HEK293T (cell line): Measurements from ENCODE around the gene BOC.

Source experiments
- CTCF ChIA-PET: fragments of 350-600 bp; formaldehyde crosslinking; extraction: SDS; loops from one replicate; lab custom pipeline; 2021; ENCODE audit warnings: antibody characterized with exemption, inconsistent platforms; lab: Yijun Ruan, JAX
- POLR2A ChIA-PET: fragments of 350-600 bp; formaldehyde crosslinking; extraction: SDS; loops from one replicate; lab custom pipeline; 2020; ENCODE audit warnings: antibody characterized with exemption, inconsistent platforms; lab: Yijun Ruan, JAX
- DNase-seq: peaks from one replicate; pipeline ENCODE4 v3.0.0; 2012; ENCODE audit warnings: mixed read lengths; ENCODE audit errors: extremely low spot score
- ARNT ChIP-seq: fragments of 450-650 bp; IDR thresholded peaks from 2 replicates; pipeline ENCODE4 v1.6.1; 2017; ENCODE audit warnings: mild to moderate bottlenecking
- BHLHE40 ChIP-seq: fragments of 450-650 bp; IDR thresholded peaks from 2 replicates; pipeline ENCODE4 v1.6.1; 2016; ENCODE audit warnings: mild to moderate bottlenecking, moderate library complexity, borderline replicate concordance
- CTBP1 ChIP-seq: fragments of 450-650 bp; IDR thresholded peaks from 2 replicates; pipeline ENCODE4 v1.6.1; 2016; ENCODE audit warnings: borderline replicate concordance
- ELF4 ChIP-seq: fragments of 450-650 bp; IDR thresholded peaks from 2 replicates; pipeline ENCODE4 v1.6.1; 2017; ENCODE audit warnings: antibody characterized with exemption
- FOXA1 ChIP-seq: fragments of 450-650 bp; IDR thresholded peaks from 2 replicates; pipeline ENCODE4 v1.6.1; 2016; ENCODE audit warnings: mild to moderate bottlenecking
- FOXK2 ChIP-seq: fragments of 450-650 bp; IDR thresholded peaks from 2 replicates; pipeline ENCODE4 v1.6.1; 2016; ENCODE audit warnings: mild to moderate bottlenecking
- FOXM1 ChIP-seq: fragments of 450-650 bp; IDR thresholded peaks from 2 replicates; pipeline ENCODE4 v1.6.1; 2017; ENCODE audit warnings: mild to moderate bottlenecking, borderline replicate concordance
- HDGF ChIP-seq: fragments of 450-650 bp; IDR thresholded peaks from 2 replicates; pipeline ENCODE4 v1.6.1; 2017; ENCODE audit warnings: antibody characterized with exemption, borderline replicate concordance
- L3MBTL2 ChIP-seq: fragments of 450-650 bp; conservative IDR thresholded peaks from 2 replicates; pipeline ENCODE4 v1.6.1; 2016; ENCODE audit warnings: mild to moderate bottlenecking
- LEF1 ChIP-seq: fragments of 450-650 bp; IDR thresholded peaks from 2 replicates; pipeline ENCODE4 v1.6.1; 2017; ENCODE audit warnings: mild to moderate bottlenecking, borderline replicate concordance
- NFRKB ChIP-seq: fragments of 450-650 bp; IDR thresholded peaks from 2 replicates; pipeline ENCODE4 v1.6.1; 2016; ENCODE audit warnings: mild to moderate bottlenecking, moderate library complexity
- SP1 ChIP-seq: fragments of 450-650 bp; IDR thresholded peaks from 2 replicates; pipeline ENCODE4 v1.6.1; 2017
- SUZ12 ChIP-seq: fragments of 450-650 bp; IDR thresholded peaks from 2 replicates; pipeline ENCODE4 v1.6.1; 2016; ENCODE audit warnings: mild to moderate bottlenecking
- TARDBP ChIP-seq: fragments of 450-650 bp; IDR thresholded peaks from 2 replicates; pipeline ENCODE4 v1.6.1; 2016
- ZNF384 ChIP-seq: fragments of 450-650 bp; IDR thresholded peaks from 2 replicates; pipeline ENCODE4 v1.6.1; 2016
- TF ChIP-seq, protein P1 (sequence below): fragments of 450-650 bp; IDR thresholded peaks from 2 replicates; pipeline ENCODE4 v1.6.1; 2016

The BOC gene, protein sequence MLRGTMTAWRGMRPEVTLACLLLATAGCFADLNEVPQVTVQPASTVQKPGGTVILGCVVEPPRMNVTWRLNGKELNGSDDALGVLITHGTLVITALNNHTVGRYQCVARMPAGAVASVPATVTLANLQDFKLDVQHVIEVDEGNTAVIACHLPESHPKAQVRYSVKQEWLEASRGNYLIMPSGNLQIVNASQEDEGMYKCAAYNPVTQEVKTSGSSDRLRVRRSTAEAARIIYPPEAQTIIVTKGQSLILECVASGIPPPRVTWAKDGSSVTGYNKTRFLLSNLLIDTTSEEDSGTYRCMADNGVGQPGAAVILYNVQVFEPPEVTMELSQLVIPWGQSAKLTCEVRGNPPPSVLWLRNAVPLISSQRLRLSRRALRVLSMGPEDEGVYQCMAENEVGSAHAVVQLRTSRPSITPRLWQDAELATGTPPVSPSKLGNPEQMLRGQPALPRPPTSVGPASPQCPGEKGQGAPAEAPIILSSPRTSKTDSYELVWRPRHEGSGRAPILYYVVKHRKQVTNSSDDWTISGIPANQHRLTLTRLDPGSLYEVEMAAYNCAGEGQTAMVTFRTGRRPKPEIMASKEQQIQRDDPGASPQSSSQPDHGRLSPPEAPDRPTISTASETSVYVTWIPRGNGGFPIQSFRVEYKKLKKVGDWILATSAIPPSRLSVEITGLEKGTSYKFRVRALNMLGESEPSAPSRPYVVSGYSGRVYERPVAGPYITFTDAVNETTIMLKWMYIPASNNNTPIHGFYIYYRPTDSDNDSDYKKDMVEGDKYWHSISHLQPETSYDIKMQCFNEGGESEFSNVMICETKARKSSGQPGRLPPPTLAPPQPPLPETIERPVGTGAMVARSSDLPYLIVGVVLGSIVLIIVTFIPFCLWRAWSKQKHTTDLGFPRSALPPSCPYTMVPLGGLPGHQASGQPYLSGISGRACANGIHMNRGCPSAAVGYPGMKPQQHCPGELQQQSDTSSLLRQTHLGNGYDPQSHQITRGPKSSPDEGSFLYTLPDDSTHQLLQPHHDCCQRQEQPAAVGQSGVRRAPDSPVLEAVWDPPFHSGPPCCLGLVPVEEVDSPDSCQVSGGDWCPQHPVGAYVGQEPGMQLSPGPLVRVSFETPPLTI

DNA sequence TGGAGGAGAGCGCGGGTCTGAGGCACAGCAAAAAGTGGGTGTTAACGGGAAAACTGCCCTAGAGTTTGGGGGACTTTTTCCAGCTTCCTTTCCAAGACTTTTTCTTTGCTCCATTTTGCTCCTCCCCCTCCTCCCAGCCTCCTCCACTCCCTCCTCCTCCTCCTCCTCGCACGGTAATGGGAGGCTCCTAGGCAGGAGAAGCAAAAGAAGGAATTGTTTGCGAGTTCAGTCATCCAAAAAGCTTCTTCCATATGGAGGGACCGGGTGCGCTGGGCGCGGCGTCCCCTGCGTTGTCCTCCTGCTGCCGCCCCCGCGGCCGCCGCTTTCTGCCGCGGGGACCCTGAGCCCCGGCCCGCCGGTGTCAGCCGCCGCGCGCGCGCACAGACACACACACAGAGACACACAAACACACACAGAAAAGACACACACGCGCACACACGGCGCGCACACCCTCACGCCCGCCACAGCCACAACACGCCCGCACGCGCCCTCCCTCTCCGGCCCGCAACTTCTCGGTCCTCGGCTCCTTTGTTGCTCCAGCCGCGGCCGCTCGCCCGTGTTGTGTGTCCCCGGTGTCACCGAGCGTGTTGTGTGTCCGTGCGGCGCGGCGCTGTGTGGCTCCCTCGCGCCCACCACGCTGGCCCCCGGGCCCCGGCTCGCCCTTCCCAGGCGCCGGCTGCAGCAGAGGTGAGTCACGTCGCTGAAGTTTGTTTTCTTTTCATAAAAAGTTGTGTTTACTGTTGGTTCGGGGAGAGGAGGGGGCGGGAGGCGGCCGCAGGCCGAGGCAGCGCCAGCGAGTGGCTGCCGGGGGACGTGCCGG lies at the start of gene BOC:
Gene BOC, plus strand, starts transcription at position 228 of the 820 bp plus-strand sequence. CDS start 38,246 bp downstream, outside the sequence.
- DNase-seq, result peak; percentile 84
- ChIA-PET POLR2A (interaction anchor here (0.6 to 2.4 kb wide), 17 partner anchors 8 to 124 kb away, joined by 3 to 12 read pairs (median 3); no protein-coding TSS in a partner anchor), CTCF (interaction anchor here (1.2 to 1.5 kb wide), 2 partner anchors 76 to 153 kb away, joined by 3 to 4 read pairs; no protein-coding TSS in a partner anchor)
- TF ChIP-seq ARNT (0 out of 2 replicates have a peak, but pooled peaks have one; percentile 2), HDGF (0 out of 2 replicates have a peak, but pooled peaks have one; percentile 22), FOXA1 (no peak), L3MBTL2 (peak; percentile 92), NFRKB (no peak), ELF4 (no peak)

DNA sequence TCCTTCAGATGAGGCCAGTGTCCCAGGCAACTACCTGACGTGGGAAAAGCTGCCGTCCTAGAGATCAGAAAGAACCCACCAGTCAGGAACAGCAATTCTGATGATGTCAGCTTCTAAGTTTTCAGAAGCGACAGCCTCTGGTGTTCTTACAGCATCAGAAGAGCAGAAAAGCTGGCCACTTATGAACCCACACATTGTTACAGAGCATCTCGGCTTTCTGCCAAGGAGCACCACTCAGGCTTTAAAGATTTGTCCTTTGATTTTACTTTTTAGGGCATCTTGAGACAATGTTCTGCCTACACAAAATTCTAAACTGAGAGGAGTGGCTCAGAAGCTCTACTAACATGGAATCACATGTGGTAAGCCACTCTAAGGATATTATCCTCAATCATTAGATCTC lies 49.7 kb upstream of the BOC start:
- ChIA-PET POLR2A (no interaction called here), CTCF (interaction anchor here (1.0 kb wide), 1 partner anchor 10 kb away, joined by 4 read pairs; no protein-coding TSS in a partner anchor)
- no peak for TF ChIP-seq FOXK2
- TF ChIP-seq LEF1, result no peak
- TF ChIP-seq FOXM1, result no peak
- TF ChIP-seq ARNT, result no peak
- no peak for TF ChIP-seq ZNF384
- TF ChIP-seq SP1, result no peak
- TF ChIP-seq BHLHE40, result no peak
- TF ChIP-seq HDGF, result no peak
- TF ChIP-seq TARDBP, result no peak
- no peak for TF ChIP-seq NFRKB
- TF ChIP-seq FOXA1, result no peak
- no peak for TF ChIP-seq SUZ12
- no peak for TF ChIP-seq L3MBTL2
- TF ChIP-seq, protein P1, sequence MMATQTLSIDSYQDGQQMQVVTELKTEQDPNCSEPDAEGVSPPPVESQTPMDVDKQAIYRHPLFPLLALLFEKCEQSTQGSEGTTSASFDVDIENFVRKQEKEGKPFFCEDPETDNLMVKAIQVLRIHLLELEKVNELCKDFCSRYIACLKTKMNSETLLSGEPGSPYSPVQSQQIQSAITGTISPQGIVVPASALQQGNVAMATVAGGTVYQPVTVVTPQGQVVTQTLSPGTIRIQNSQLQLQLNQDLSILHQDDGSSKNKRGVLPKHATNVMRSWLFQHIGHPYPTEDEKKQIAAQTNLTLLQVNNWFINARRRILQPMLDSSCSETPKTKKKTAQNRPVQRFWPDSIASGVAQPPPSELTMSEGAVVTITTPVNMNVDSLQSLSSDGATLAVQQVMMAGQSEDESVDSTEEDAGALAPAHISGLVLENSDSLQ, result no peak
- TF ChIP-seq ELF4, result no peak
- TF ChIP-seq CTBP1, result no peak
- DNase-seq, result no peak

DNA sequence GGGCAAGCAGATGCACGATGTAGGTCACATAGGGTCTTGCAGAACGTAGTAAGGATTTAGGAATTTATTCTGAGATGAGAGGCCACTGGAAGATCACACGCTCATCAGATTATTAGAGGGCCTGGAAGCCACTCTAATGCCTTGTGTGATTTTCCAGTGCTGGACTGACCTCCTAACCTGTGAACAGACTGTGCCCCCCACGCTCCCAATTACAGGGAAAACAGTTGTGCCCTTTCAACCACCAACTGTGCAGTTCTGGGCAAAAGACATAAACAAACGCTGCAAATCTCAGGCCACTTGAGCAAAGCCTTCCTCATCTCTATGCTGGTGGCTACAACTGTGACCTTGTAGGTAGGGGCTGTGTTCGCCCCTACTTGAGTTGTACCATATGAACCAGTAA lies 48.2 kb upstream of the BOC start:
- ChIA-PET POLR2A (no interaction called here), CTCF (no interaction called here)
- DNase-seq, result no peak
- TF ChIP-seq FOXK2 (no peak), NFRKB (no peak), ELF4 (no peak)

DNA sequence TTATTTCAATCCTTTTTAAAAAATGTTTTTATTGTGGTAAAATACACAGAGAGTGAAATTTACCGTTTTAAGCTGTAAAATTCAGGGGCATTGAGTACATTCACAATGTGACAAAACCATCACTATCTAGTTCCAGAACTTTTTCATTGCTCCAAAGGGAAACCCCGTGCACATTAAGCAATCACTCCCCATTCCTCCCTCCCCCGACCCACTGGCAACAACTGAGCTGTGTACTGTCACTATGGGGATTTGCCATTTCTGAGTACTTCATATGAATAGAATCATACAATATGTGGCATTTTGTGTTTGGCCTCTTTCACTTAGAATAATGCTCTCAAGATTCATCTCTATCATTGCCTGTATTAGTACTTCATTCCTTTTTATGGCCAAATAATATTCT lies 45.5 kb upstream of the BOC start:
- no peak for TF ChIP-seq SP1
- TF ChIP-seq FOXM1, result no peak
- CTCF ChIA-PET, result interaction anchor here (0.6 to 0.9 kb wide), 4 partner anchors 10 to 526 kb away, joined by 3 to 4 read pairs (median 3); no protein-coding TSS in a partner anchor
- POLR2A ChIA-PET, result no interaction called here
- no peak for DNase-seq

DNA sequence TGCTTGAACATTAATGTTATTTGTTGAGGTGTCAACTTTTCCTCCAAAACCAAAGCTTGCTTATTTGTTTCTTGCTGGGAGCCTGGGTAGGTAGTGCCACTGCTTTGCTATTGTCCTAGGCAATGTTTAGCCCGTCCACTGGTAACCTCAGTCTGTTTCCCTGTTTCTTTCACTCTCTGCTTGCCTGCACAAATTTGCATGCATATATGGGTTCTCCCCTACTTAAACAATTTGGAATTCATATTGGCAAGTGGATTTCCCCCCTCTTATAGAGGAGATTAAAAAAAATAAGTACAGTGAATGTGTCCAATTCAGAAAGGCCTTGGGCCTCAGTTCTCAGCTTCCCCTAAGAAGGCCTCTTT lies 45.0 kb upstream of the BOC start:
- DNase-seq, result no peak
- ChIA-PET CTCF (interaction anchor here (0.6 to 1.3 kb wide), 6 partner anchors 9 to 527 kb away, joined by 3 to 4 read pairs (median 3); no protein-coding TSS in a partner anchor), POLR2A (interaction anchor here (0.5 to 1.7 kb wide), 2 partner anchors 45 to 123 kb away, joined by 3 to 8 read pairs; partner anchors contain the start of gene BOC)
- TF ChIP-seq ELF4, result no peak
- TF ChIP-seq BHLHE40, result no peak
- no peak for TF ChIP-seq FOXA1
- no peak for TF ChIP-seq ARNT

DNA sequence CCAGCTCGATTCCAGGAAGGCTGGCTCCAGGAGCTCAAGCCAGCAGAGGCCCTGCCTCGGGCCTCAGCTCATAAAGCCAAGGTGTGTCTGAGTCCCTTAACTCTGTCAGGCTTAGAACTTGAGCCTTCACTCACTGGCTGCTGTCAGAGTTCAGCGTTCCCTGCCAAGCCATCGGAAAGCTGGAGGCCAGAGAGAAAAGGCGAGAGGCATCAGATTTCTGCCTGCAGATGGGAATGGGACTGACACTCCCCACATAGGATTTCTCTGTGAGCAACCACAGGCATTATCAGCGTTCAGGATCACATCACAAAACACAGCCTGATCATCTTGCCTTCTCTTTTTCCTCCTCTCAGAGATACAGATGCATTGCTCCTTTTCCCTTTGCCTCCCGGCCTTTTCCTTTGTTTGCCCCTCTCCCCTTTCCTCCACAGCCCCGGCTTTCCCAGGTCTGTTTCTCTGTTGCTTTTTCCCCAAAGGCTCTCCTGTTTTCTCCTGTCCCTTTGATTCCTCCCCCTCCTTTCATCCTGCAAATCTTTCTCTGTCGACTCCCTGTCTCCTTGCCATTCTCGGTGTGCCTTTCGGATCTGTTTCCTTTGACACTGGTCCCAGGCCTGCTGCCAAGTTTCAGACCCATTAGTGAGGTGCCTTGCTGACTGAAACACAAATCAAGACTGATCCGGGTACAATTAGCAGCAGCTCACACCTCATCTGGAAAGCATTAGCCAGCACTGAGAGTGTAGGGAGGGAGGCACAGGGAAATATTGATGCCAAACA lies 44.5 kb upstream of the BOC start:
- ChIA-PET CTCF (interaction anchor here (0.7 to 1.3 kb wide), 4 partner anchors 9 to 527 kb away, joined by 3 to 4 read pairs (median 3); no protein-coding TSS in a partner anchor), POLR2A (interaction anchor here (0.5 to 1.7 kb wide), 2 partner anchors 44 to 122 kb away, joined by 3 to 8 read pairs; partner anchors contain the start of gene BOC)
- TF ChIP-seq, protein P1, result peak; percentile 48; the same call in 1 of the 2 replicates
- TF ChIP-seq SUZ12, result no peak
- no peak for TF ChIP-seq LEF1
- no peak for TF ChIP-seq ZNF384
- TF ChIP-seq SP1, result no peak
- TF ChIP-seq FOXA1, result no peak
- DNase-seq, result peak; percentile 62
